GM23248 (cell line): Measurements from ENCODE around the gene ZNRF2. TPM values are rescaled to one million over a fixed set of nuclear protein-coding genes. Genes with fewer than 3 reads are reported as not detected.

Source experiments
- DNase-seq: peaks from one replicate; pipeline ENCODE4 v3.0.0-alpha.2; 2015
- H2AFZ ChIP-seq: fragments of 200-600 bp; sonication (generic); 2 replicates; pipeline ENCODE4 v1.6.1; 2016; ENCODE audit warnings: antibody characterized with exemption
- H3F3A ChIP-seq: fragments of 200-600 bp; sonication (generic); 2 replicates; pipeline ENCODE4 v1.6.1; 2016; ENCODE audit warnings: mild to moderate bottlenecking, antibody characterized with exemption, mixed run types; ENCODE audit not compliant: insufficient read depth
- H3K27ac ChIP-seq: fragments of 200-600 bp; sonication (generic); 2 replicates; pipeline ENCODE4 v1.5.1; 2016; ENCODE audit warnings: mild to moderate bottlenecking
- H3K27me3 ChIP-seq: fragments of 200-600 bp; sonication (generic); replicated peaks from 2 replicates; pipeline ENCODE4 v1.6.1; 2016; ENCODE audit warnings: mild to moderate bottlenecking; ENCODE audit not compliant: insufficient read depth
- H3K36me3 ChIP-seq: fragments of 200-600 bp; sonication (generic); 2 replicates; pipeline ENCODE4 v1.6.1; 2016; ENCODE audit warnings: low read depth, mild to moderate bottlenecking
- H3K4me1 ChIP-seq: fragments of 200-600 bp; sonication (generic); 2 replicates; pipeline ENCODE4 v1.6.1; 2016; ENCODE audit warnings: mild to moderate bottlenecking; ENCODE audit not compliant: insufficient read depth
- H3K4me2 ChIP-seq: fragments of 200-600 bp; sonication (generic); one replicate; pipeline ENCODE4 v1.6.1; 2016; ENCODE audit warnings: mild to moderate bottlenecking; ENCODE audit not compliant: unreplicated experiment
- H3K4me3 ChIP-seq: fragments of 200-600 bp; sonication (generic); 2 replicates; pipeline ENCODE4 v1.5.1; 2016; ENCODE audit warnings: mild to moderate bottlenecking
- H3K79me2 ChIP-seq: fragments of 200-600 bp; sonication (generic); 2 replicates; pipeline ENCODE4 v1.6.1; 2016; ENCODE audit warnings: mild to moderate bottlenecking; ENCODE audit not compliant: insufficient read depth
- H3K9ac ChIP-seq: fragments of 200-600 bp; sonication (generic); 2 replicates; pipeline ENCODE4 v1.6.1; 2016; ENCODE audit warnings: mild to moderate bottlenecking
- H3K9me2 ChIP-seq: fragments of 200-600 bp; sonication (generic); 2 replicates; pipeline ENCODE4 v1.6.1; 2016; ENCODE audit warnings: mixed run types, mild to moderate bottlenecking, moderate library complexity; ENCODE audit not compliant: insufficient read depth
- H3K9me3 ChIP-seq: fragments of 200-600 bp; sonication (generic); one replicate; pipeline ENCODE4 v1.6.1; 2017; ENCODE audit warnings: low read depth
- H4K20me1 ChIP-seq: fragments of 200-600 bp; sonication (generic); 2 replicates; pipeline ENCODE4 v1.6.0; 2016; ENCODE audit not compliant: insufficient read depth
- EZH2 ChIP-seq: fragments of 200-600 bp; sonication (generic); IDR thresholded peaks from 2 replicates; pipeline ENCODE4 v1.6.1; 2018; ENCODE audit warnings: antibody characterized with exemption, mild to moderate bottlenecking; ENCODE audit not compliant: insufficient read depth, poor library complexity, severe bottlenecking
- EZH2phosphoT487 ChIP-seq: fragments of 200-600 bp; sonication (generic); IDR thresholded peaks from 2 replicates; pipeline ENCODE4 v1.6.1; 2018; ENCODE audit warnings: antibody characterized with exemption, moderate library complexity, mild to moderate bottlenecking, low read depth; ENCODE audit not compliant: insufficient read depth
- WGBS, 2 experiments: methylation state at CpG; one replicate each; pipeline ENCODE4 v1.1.6; 2015 to 2017; ENCODE audit warnings: low lambda C conversion rate in 2 of 2, low coverage in 1 of 2; ENCODE audit errors: missing lambda C conversion rate in 2 of 2; 5-methylcytosine and 5-hydroxymethylcytosine counted together
- in situ Hi-C: fragments of 300-500 bp; cut with MboI; formaldehyde crosslinking; loops from 2 replicates; pipeline ENCODE4 v1.15.0; 2020
- polyA plus RNA-seq: library from polyadenylated mRNA; unstranded; fragments of >200 nt; fragmentation: Nextera tagmentation; extraction: Ambion mirVana; gene quantifications from 2 replicates; pipeline ENCODE4 v1.2.1, GENCODE V29; 2016
- total RNA-seq: library from RNA; depleted of rRNA; stranded (reverse); fragments of >200 nt; shearing (Covaris generic); gene quantifications from 2 replicates; pipeline ENCODE4 v1.2.3, GENCODE V29; 2014

Gene ZNRF2
- total and polyA plus RNA-seq, 2 experiments from 2014 or later: 0.25 to 6.5 TPM

DNA sequence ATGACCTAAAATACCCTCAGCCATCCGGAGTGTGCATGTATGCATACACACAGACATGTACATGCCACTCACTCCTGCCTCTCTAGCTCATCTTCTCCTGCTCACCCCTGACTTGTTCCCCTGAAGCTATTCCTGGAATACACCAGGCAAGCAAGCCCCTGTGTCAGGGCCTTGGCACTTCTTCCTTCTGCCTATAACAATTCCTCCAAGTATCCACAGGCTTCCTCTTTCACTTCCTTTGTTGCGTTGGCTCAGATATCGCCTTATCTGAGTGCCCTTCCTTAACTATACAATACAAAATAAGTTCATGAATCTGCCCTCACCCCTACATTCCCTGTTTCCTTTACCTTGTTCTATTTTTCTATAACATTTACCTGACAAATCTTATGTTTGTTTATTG, 105.4 kb downstream of the ZNRF2 start:
- TF ChIP-seq EZH2 (no peak), EZH2phosphoT487 (no peak)
- Histone ChIP-seq H3F3A (peaks cover 3% of the 10 kb centered on the region; the same call in 1 of the 2 replicates), H3K4me3 (no peak overlapping the region), H3K4me1 (no peaks in the 10 kb centered on the region), H4K20me1 (no peaks in the 10 kb centered on the region), H3K36me3 (no peaks in the 10 kb centered on the region), H3K27me3 (no peaks in the 10 kb centered on the region), H3K79me2 (no peaks in the 10 kb centered on the region), H3K9me3 (no peaks in the 10 kb centered on the region), H3K9ac (no peak overlapping the region), H3K27ac (no peak overlapping the region), H2AFZ (no peak overlapping the region), H3K4me2 (no peak overlapping the region), H3K9me2 (no peaks in the 10 kb centered on the region)
- 96 to 100% methylated on average over 3 of the region's 3 CpGs for WGBS, 2 experiments
- DNase-seq: no peak
- in situ Hi-C loops: no loop called here

GRCh38 chr7:30390736-30391636, 106.6 kb downstream of the ZNRF2 start:
- no peak overlapping the region for H3K9ac ChIP-seq
- no peaks in the 10 kb centered on the region for H3K9me3 ChIP-seq
- H3K9me2 ChIP-seq: no peaks in the 10 kb centered on the region
- no peaks in the 10 kb centered on the region for H3K4me1 ChIP-seq
- H3K4me2 ChIP-seq: no peak overlapping the region
- 85 to 87% methylated on average over 8 of the region's 8 CpGs for WGBS, 2 experiments
- in situ Hi-C loops: no loop called here
- H4K20me1 ChIP-seq: no peaks in the 10 kb centered on the region
- H3F3A ChIP-seq: peaks cover 3% of the 10 kb centered on the region; the same call in 1 of the 2 replicates
- H3K79me2 ChIP-seq: no peaks in the 10 kb centered on the region
- H3K4me3 ChIP-seq: no peak overlapping the region
- DNase-seq: peak; percentile 5
- TF ChIP-seq EZH2: no peak
- TF ChIP-seq EZH2phosphoT487: no peak
- no peaks in the 10 kb centered on the region for H3K36me3 ChIP-seq
- no peak overlapping the region for H3K27ac ChIP-seq
- no peaks in the 10 kb centered on the region for H3K27me3 ChIP-seq
- no peak overlapping the region for H2AFZ ChIP-seq

- TF ChIP-seq EZH2: no peak
- TF ChIP-seq EZH2phosphoT487: no peak
- Histone ChIP-seq H3K27ac (no peak overlapping the region), H3K4me1 (no peaks in the 10 kb centered on the region)
Observed at GRCh38 chr7:30391806-30392205, 107.4 kb downstream of the ZNRF2 start.

GRCh38 chr7:30395676-30396075, 111.3 kb downstream of the ZNRF2 start:
- no peak overlapping the region for H2AFZ ChIP-seq
- DNase-seq: no peak
- H3K9me3 ChIP-seq: no peaks in the 10 kb centered on the region
- no peak overlapping the region for H3K4me3 ChIP-seq
- WGBS, 2 experiments: 91 to 96% methylated on average over 4 of the region's 4 CpGs
- H3K27ac ChIP-seq: no peak overlapping the region
- H3K36me3 ChIP-seq: no peaks in the 10 kb centered on the region
- no peaks in the 10 kb centered on the region for H3K9me2 ChIP-seq
- in situ Hi-C loops: no loop called here
- no peak overlapping the region for H3K9ac ChIP-seq
- no peak overlapping the region for H3K4me2 ChIP-seq
- H3F3A ChIP-seq: peaks cover 3% of the 10 kb centered on the region; the same call in 1 of the 2 replicates
- no peaks in the 10 kb centered on the region for H4K20me1 ChIP-seq
- H3K27me3 ChIP-seq: no peaks in the 10 kb centered on the region
- TF ChIP-seq EZH2: no peak
- TF ChIP-seq EZH2phosphoT487: no peak
- H3K79me2 ChIP-seq: no peaks in the 10 kb centered on the region
- H3K4me1 ChIP-seq: no peaks in the 10 kb centered on the region

More at GRCh38 chr7:30391806-30392205, 107.4 kb downstream of the ZNRF2 start:
- in situ Hi-C loops: no loop called here
- Histone ChIP-seq H3K36me3 (no peaks in the 10 kb centered on the region), H4K20me1 (no peaks in the 10 kb centered on the region), H3K79me2 (no peaks in the 10 kb centered on the region), H2AFZ (no peak overlapping the region), H3K27me3 (no peaks in the 10 kb centered on the region), H3K4me2 (no peak overlapping the region), H3K9me3 (no peaks in the 10 kb centered on the region), H3F3A (peaks cover 3% of the 10 kb centered on the region; the same call in 1 of the 2 replicates), H3K9me2 (no peaks in the 10 kb centered on the region), H3K4me3 (no peak overlapping the region), H3K9ac (no peak overlapping the region)
- WGBS, 2 experiments: 97 to 98% methylated on average over 6 of the region's 6 CpGs
- no peak for DNase-seq
